Tibial nerve (tissue), 4 donors: Measurements from ENCODE around the gene AQP11.
"Not testable (repeated sequence)": the region's sequence is repeated elsewhere in the genome, so short reads cannot be mapped to it uniquely, and the experiment has no call there.

Source experiments
- CTCF ChIP-seq, 5 experiments: fragments of 200-600 bp in 3 of 5; fragments of 450-650 bp in 2 of 5; sonication (generic) in 3 of 5; IDR thresholded peaks; one replicate each; pipeline ENCODE4 v1.5.1; 2016 to 2019; ENCODE audit warnings: antibody characterized with exemption in 5 of 5, mild to moderate bottlenecking in 3 of 5, moderate library complexity in 2 of 5
- EP300 ChIP-seq, 2 donors: sonication (generic); formaldehyde crosslinking; IDR thresholded peaks; one replicate each; pipeline ENCODE4 v1.6.1; 2017; ENCODE audit warnings: antibody characterized with exemption in 2 of 2, mild to moderate bottlenecking in 1 of 2
- POLR2A ChIP-seq, 2 donors: fragments of 450-650 bp; IDR thresholded peaks; one replicate each; pipeline ENCODE4 v1.6.1; 2017; ENCODE audit warnings: antibody characterized with exemption in 2 of 2, mild to moderate bottlenecking in 2 of 2, moderate library complexity in 2 of 2

DNA sequence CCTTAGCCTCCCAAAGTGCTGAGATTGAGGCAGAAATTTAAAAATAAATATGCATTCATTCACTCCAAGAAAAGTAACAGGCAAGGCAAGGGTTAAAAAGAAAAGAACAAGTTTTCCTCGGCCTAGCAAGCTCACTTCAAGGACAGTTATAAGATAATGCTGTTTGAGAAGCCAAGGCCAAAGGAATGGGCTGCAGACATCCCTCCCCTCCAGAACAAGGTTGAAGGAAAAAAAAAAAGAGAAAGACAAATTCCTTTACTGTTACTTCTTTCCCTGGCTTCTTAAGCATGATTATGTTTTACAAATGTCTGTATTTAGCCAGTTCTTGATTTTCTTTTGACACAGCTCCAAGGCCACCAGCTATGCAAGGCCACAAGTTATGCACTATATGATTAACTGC is 18.9 kb upstream of the AQP11 start:
- not testable (repeated sequence) for TF ChIP-seq CTCF, POLR2A, EP300 (IDR thresholded peaks at IDR 0.05)
